Measurements from ENCODE around the gene ZNF317. TPM values are rescaled to one million over a fixed set of nuclear protein-coding genes. Genes with fewer than 3 reads are reported as not detected.

Gene ZNF317
- total RNA-seq, 1 experiment from 2014 or later, result 34.7 TPM

DNA sequence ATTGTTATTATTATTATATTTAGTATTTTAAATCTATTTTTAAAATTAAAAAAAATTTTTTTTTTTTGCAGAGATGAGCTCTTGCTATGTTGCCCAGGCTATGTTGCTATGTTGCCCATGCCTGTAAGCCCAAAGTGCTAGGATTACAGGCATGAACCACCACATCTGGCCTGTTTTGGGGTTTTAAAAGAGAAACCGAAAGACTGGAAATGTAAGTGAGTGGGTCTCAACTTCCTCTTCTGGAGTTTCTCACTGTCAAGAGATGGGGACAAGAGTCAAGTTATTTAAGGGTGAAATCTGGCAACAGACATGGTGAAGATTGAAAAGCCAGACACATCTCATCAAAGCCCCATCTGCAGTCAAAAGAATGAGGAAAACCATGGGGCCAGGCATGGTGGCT, 9.2 kb upstream of the ZNF317 start:
- Histone ChIP-seq H3K9me2 (replicated peaks; ENCODE audit: low read length) (no peaks in the 10 kb centered on the region), H3K4me2 (ENCODE audit: low read length) (no peak overlapping the region), H3K4me3 (ENCODE audit: low read length) (no peak overlapping the region), H3K9ac (ENCODE audit: low read length) (no peak overlapping the region), H3K9me3 (ENCODE audit: low read length) (no peaks in the 10 kb centered on the region), H3K27ac (ENCODE audit: low read length) (no peak overlapping the region), H3F3A (ENCODE audit: low read length, unreplicated experiment) (no peaks in the 10 kb centered on the region), H4K20me1 (ENCODE audit: low read length) (no peaks in the 10 kb centered on the region), H2AFZ (ENCODE audit: low read length) (no peak overlapping the region), H3K4me1 (ENCODE audit: insufficient read depth, low read length) (peaks cover 19% of the 10 kb centered on the region), H3K27me3 (ENCODE audit: low read length) (no peaks in the 10 kb centered on the region), H3K36me3 (ENCODE audit: low read depth, low read length) (no peaks in the 10 kb centered on the region), H3K79me2 (ENCODE audit: low read length) (no peaks in the 10 kb centered on the region)
- intact Hi-C loops (cut with micrococcal nuclease), result no loop called here
- no peak for ATAC-seq
- ChIA-PET POLR2A (ENCODE audit: unreplicated experiment) (no interaction called here), CTCF (no interaction called here)
- no TSS peak for BruUV-seq (replicated peaks)
- no peak for DNase-seq
- TF ChIP-seq, protein P1, sequence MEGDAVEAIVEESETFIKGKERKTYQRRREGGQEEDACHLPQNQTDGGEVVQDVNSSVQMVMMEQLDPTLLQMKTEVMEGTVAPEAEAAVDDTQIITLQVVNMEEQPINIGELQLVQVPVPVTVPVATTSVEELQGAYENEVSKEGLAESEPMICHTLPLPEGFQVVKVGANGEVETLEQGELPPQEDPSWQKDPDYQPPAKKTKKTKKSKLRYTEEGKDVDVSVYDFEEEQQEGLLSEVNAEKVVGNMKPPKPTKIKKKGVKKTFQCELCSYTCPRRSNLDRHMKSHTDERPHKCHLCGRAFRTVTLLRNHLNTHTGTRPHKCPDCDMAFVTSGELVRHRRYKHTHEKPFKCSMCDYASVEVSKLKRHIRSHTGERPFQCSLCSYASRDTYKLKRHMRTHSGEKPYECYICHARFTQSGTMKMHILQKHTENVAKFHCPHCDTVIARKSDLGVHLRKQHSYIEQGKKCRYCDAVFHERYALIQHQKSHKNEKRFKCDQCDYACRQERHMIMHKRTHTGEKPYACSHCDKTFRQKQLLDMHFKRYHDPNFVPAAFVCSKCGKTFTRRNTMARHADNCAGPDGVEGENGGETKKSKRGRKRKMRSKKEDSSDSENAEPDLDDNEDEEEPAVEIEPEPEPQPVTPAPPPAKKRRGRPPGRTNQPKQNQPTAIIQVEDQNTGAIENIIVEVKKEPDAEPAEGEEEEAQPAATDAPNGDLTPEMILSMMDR (conservative IDR thresholded peaks at IDR 0.05; ENCODE audit: low read depth, low read length), result no peak
- TF ChIP-seq EZH2phosphoT487 (IDR thresholded peaks at IDR 0.05; ENCODE audit: borderline replicate concordance, low read length) (no peak), EZH2 (IDR thresholded peaks at IDR 0.05; ENCODE audit: low read length, unreplicated experiment) (no peak)

DNA sequence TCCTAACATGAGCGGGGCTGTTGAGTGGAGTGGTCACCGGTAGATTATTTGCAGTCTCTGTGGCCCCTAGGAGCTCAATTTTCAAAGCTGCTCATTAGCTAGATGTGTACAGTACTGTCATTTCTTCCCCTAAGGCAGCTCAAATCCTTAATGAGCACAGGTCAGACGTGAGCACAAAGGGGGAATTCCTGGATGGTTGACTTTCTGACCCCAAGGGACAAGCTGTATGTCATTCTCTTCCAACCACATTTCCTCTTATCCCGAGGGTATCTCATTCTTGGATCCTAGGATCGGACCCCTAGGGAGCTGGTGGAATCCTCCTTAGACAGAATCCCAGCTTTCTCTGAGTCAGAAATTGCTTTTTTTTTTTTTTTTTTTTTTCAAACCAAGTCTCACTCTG, 7.8 kb upstream of the ZNF317 start:
- CTCF ChIA-PET, result no interaction called here
- TF ChIP-seq, protein P1 (conservative IDR thresholded peaks at IDR 0.05; ENCODE audit: low read depth, low read length), result no peak
- no peak for TF ChIP-seq EZH2phosphoT487 (IDR thresholded peaks at IDR 0.05; ENCODE audit: borderline replicate concordance, low read length)
- no peak for TF ChIP-seq EZH2 (IDR thresholded peaks at IDR 0.05; ENCODE audit: low read length, unreplicated experiment)
- no peak for DNase-seq
- BruUV-seq (replicated peaks), result no TSS peak
- Histone ChIP-seq H3K9ac (ENCODE audit: low read length) (no peak overlapping the region), H3K27me3 (ENCODE audit: low read length) (no peaks in the 10 kb centered on the region), H3K4me1 (ENCODE audit: insufficient read depth, low read length) (peaks cover 17% of the 10 kb centered on the region), H4K20me1 (ENCODE audit: low read length) (no peaks in the 10 kb centered on the region), H2AFZ (ENCODE audit: low read length) (no peak overlapping the region), H3F3A (ENCODE audit: low read length, unreplicated experiment) (no peaks in the 10 kb centered on the region), H3K36me3 (ENCODE audit: low read depth, low read length) (no peaks in the 10 kb centered on the region), H3K4me2 (ENCODE audit: low read length) (no peak overlapping the region), H3K27ac (ENCODE audit: low read length) (no peak overlapping the region), H3K4me3 (ENCODE audit: low read length) (no peak overlapping the region), H3K9me2 (replicated peaks; ENCODE audit: low read length) (no peaks in the 10 kb centered on the region), H3K9me3 (ENCODE audit: low read length) (no peaks in the 10 kb centered on the region), H3K79me2 (ENCODE audit: low read length) (no peaks in the 10 kb centered on the region)
- ATAC-seq, result no peak
- POLR2A ChIA-PET (ENCODE audit: unreplicated experiment), result no interaction called here
- intact Hi-C loops (cut with micrococcal nuclease), result no loop called here

DNA sequence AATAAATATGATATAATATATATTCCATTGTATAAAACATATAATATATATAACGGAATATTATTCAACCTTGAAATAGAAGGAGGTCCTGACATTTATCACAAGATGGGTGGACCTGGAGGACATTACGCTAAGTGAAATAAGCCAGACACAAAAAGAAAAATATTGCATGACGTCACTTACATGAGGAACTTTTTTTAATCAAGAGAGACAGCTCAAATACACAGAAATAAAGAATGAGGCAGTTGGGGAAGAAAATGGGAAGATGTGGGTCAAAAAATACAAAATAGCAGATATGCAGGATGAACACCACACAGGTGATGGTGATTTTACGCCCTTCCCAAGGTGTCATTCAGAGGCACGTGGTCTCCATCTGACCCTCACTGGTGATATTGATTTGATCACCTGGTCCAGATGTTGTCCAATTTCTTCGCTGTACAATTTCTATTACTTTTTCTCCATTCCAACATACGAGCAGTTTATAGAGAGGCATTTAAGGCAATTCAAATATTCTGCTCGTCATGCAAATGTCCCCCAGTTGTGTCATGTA, 513 bp upstream of the ZNF317 start:
- BruUV-seq (replicated peaks), result TSS peak; percentile 89
- CTCF ChIA-PET, result no interaction called here
- Histone ChIP-seq H2AFZ (ENCODE audit: low read length) (peak overlapping the region; percentile 96), H3K27ac (ENCODE audit: low read length) (no peak overlapping the region), H3K36me3 (ENCODE audit: low read depth, low read length) (peaks cover 37% of the 10 kb centered on the region), H3K9me2 (replicated peaks; ENCODE audit: low read length) (no peaks in the 10 kb centered on the region), H3K9ac (ENCODE audit: low read length) (peak overlapping the region; percentile 95), H3K27me3 (ENCODE audit: low read length) (no peaks in the 10 kb centered on the region), H3K4me2 (ENCODE audit: low read length) (peak overlapping the region; percentile 86), H3K4me3 (ENCODE audit: low read length) (peak overlapping the region; percentile 88), H3K4me1 (ENCODE audit: insufficient read depth, low read length) (peaks cover 13% of the 10 kb centered on the region; the same call in 1 of the 2 replicates), H3K9me3 (ENCODE audit: low read length) (peaks cover 30% of the 10 kb centered on the region), H4K20me1 (ENCODE audit: low read length) (peaks cover 8% of the 10 kb centered on the region; the same call in 1 of the 2 replicates), H3F3A (ENCODE audit: low read length, unreplicated experiment) (no peaks in the 10 kb centered on the region), H3K79me2 (ENCODE audit: low read length) (peaks cover 45% of the 10 kb centered on the region)
- POLR2A ChIA-PET (ENCODE audit: unreplicated experiment), result no interaction called here
- DNase-seq, result no peak
- TF ChIP-seq EZH2 (IDR thresholded peaks at IDR 0.05; ENCODE audit: low read length, unreplicated experiment) (no peak), EZH2phosphoT487 (IDR thresholded peaks at IDR 0.05; ENCODE audit: borderline replicate concordance, low read length) (no peak)
- TF ChIP-seq, protein P1 (conservative IDR thresholded peaks at IDR 0.05; ENCODE audit: low read depth, low read length), result no peak
- ATAC-seq, result no peak
- intact Hi-C loops (cut with micrococcal nuclease), result loop anchor here (1.0 to 10.0 kb wide), 2 partner anchors 295 to 657 kb away; partner anchors contain the start of gene ZNF266

All from PC-3 (cell line).